GM18861 (cell line): Measurements from ENCODE around the gene ASPHD2.
"Not testable (repeated sequence)": the region's sequence is repeated elsewhere in the genome, so short reads cannot be mapped to it uniquely, and the experiment has no call there.

Experiments
- ATAC-seq: cut with Tn5 transposase; IDR thresholded peaks from one replicate; pipeline ENCODE4 v1.9.1; 2021; ENCODE audit not compliant: unreplicated experiment

ASPHD2 gene

GRCh38 chr22:26416256-26416655, 12.8 kb upstream of the ASPHD2 start:
- ATAC-seq = no peak

DNA sequence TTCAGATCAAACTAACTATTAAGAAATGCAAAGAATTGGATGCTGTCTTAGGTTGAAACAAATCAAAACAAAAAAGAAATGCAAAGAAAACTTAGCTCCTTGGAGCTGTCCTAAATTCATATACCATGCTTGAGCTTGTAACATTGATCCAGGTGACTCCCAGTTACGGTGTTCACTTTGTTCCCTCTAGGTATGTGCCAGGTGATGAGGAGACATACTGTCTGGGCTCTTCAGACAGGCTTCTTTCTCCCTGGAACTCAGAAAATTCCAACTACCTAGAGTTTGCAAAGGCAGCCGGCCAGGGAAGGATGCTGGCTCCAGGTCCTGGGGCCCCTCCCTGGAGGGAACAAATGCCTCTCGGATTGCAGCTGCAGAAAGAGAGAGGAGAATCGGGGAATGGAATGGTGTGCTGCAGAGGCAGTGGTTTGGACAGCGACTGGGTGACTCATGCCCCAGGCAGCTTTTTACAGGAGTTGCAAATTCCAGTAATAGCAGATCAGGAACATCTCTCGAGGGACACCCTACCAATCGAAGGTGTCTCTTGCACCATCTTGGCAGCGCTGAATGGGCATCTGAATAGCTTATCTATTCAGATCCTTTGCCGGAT, 12.3 kb upstream of the ASPHD2 start:
- ATAC-seq = no peak

DNA sequence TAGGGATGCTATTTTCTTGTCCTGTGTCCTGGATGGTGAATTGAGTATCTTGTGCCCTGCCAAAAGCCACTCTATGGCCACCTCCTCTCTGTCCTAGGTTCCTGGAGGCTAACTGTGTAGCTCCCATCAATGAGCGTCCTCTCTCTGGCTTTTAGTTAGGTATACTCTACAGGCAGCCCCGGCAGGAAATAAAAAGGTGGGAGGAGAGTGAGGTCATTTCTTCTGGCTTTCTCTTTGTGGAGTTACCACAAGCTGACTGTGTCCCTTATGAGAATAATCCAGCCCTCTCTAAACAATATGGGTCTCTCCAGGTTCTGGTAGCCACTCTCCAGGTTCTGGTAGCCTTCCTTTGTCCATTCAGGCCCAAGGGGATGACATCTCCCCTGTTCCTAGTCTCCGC, 11.7 kb upstream of the ASPHD2 start:
- ATAC-seq = no peak

- no peak for ATAC-seq
Observed at GRCh38 chr22:26418620-26419019, 10.4 kb upstream of the ASPHD2 start.

- ATAC-seq = no peak
Observed at GRCh38 chr22:26426924-26427323, 2.1 kb upstream of the ASPHD2 start.

DNA sequence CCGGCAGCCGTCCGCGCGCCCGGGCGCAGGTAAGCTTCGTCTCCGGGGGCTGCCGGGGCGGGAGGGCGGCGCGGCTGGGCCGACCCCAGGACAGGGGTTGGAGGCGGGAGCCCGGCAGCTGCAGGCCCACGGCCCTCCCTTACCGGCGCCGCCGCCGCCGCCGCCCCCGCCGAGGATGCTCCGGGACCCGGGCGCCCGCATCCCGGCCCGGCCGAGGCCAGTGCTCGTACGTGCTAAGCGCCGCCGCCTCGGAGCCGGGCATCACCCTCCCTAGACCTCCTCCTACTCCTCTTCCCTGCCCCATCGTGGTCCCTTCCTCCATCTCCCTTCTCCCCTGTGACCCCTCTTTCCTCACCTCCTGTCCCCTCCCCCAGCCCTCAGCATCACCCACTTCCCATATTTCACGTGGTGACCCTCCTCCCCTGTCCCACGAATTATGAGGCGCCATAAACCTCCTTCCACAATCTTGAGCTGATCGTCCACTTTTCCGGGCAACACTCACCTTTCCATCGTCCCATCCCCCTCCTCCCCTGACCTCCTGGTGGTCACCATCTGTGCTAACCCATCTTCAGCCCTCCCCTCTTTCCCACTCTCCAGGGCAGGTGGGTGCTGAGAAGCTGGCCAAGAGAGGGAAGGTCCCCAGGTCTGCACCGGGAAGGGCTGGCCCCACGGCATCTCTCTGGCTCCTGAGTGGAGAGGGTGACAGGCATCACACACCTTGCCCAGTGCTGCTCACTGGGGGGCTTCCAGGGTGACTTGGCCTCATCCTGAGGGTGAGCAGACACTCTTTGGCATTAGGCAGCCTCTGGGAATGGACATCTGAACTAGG, 612 bp downstream of the ASPHD2 start:
- ATAC-seq = no peak

- no peak for ATAC-seq
Observed at GRCh38 chr22:26430600-26430999, 1.5 kb downstream of the ASPHD2 start.

DNA sequence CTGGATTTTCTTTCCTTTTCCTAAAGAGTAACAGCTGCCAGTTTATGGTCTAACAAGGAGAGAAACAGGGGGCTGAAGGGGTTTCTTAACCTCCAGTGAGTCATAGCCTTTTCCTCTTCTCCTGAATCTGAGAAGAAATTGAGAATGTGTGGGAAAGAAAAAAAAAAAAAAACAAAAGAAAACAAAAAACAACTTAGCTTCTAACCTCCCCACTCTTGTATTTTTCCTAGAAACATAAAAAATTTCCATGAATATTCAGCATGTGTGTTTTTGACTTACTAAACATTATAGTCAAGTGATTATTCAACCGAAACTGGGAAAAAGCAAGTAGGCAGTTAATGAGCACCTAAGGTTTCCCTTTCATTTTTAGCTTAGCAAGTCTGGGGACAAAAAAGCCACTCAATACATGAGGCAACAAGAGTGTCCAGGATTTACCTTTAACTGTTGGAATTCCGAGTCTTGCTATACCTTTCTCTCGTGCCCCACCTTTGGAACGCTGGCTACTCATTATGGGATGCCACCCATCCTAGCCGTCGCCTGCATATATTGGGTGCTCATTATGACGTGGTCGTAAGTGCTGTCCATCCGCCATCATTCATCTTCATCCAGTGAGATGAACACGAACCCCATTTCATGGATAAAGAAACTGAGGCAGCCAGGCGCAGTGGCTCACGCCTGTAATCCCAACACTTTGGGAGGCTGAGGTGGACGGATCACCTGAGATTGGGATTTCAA, 2.4 kb downstream of the ASPHD2 start:
- ATAC-seq = no peak

GRCh38 chr22:26432619-26433311, 3.7 kb downstream of the ASPHD2 start:
- no peak for ATAC-seq

DNA sequence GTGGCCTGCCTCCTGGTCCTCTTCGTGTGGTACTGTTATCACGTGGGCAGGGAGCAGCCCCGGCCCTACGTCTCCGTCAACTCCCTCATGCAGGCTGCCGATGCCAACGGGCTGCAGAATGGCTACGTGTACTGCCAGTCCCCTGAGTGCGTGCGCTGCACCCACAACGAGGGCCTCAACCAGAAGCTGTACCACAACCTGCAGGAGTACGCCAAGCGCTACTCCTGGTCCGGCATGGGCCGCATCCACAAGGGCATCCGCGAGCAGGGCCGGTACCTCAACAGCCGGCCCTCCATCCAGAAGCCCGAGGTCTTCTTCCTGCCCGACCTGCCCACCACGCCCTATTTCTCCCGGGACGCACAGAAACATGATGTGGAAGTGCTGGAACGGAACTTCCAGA, 4.7 kb downstream of the ASPHD2 start:
- ATAC-seq = no peak

- no peak for ATAC-seq
Observed at GRCh38 chr22:26435327-26436093, 6.5 kb downstream of the ASPHD2 start.

DNA sequence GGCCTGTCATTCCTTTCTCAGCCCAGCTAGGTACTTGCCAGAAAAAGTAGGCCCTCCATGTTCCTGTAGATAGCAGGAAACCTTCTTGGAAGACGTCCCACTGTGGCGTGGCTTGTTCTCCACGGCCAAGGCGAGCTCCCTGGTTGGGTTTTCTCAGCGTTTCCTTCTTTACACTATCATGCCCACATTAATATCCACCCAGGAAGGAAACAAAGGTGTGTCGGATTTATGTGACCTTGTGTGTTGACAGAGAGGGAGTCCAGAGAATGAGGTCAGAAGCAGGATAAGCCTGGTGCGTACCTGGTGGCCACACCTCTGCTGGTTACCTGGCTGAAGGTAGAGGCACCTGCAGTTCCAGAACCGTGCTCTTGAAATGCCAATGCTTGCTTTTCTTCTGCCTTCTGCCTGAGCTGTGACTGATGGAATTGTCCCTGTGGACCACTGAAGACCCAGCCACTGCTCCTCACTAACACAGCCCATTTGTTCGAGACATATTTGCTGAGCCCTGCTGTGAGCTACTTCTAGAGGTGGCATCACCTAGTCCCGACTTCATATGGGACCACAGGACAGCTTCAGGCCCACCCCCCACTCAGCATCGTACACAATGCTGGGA, 7.9 kb downstream of the ASPHD2 start:
- no peak for ATAC-seq

DNA sequence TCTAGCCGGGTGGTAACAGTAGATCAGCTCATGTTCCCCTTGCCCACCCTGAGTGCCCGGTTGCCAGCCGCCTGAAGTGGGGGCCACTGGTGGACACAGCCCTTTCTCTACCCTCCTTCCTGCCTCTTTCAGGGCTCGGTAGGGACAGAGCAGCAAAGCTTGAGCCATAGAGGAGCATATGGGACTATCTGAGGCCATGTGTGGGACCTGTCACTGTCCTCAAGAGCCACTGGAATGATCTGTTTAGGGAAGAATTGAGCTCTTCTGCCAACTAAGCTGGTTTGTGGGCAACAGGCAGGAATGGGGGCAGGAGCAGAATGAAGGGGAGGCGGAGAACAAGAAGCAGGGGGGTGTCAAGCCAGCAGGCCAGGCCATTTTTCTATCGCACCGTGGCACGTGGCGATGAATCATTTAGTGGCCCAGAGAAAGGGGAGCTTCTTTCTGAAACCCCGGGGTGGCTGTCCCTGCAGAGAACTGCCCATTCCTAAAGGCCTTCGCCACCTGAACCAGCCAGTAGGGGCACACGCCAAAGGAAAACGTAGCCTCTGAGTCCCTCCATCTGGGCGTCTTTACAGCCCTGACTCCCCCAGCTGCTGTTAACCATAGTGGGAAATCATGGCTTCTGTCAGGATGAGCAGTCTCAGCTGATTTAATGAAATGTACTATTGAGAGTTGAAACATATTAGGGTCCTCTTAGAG, 8.8 kb downstream of the ASPHD2 start:
- no peak for ATAC-seq

DNA sequence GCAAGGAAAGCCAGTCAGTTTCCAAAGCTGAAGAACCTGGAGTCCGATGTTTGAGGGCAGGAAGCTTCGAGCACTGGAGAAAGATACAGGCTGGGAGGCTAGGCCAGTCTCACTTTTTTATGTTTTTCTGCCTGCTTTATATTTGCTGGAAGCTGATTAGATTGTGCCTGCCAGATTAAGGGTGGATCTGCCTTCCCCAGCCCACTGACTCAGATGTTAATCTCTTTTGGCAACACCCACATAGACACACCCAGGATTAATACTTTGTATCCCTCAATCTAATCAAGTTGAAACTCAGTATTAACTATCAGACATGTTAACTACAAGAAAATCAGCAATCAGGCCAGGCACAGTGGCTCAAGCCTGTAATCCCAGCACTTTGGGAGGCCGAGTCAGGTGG, 9.7 kb downstream of the ASPHD2 start:
- not testable (repeated sequence) for ATAC-seq

DNA sequence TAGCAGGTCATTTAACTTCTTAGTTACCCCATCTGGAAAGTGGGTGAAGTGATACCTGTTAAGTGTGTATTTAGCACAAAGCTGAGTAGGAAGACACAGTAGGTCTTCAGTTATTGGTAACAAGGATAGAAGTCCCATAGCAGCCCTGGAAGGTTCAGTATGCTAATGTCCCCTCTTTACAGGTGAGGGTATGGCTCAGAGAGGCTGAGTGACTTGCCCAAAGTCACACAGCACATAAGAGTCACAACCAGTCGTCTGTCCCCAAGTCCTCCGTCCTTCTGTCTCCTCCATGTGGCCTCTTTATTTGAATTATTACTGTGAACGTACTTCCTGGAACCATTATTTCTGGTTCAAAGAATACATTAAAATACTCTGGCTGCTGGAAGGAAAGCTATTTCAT, 10.5 kb downstream of the ASPHD2 start:
- no peak for ATAC-seq

- ATAC-seq = no peak
Observed at GRCh38 chr22:26442086-26442756, 13.2 kb downstream of the ASPHD2 start.

- ATAC-seq = no peak
Observed at GRCh38 chr22:26443901-26444690, 15.0 kb downstream of the ASPHD2 start.

- ATAC-seq = no peak
Observed at GRCh38 chr22:26444777-26445176, 15.7 kb downstream of the ASPHD2 start.
